ENCODE results near the gene PCDHB16. TPM values are rescaled to one million over a fixed set of nuclear protein-coding genes. Genes with fewer than 3 reads are reported as not detected.
A peak's percentile ranks its signal among the peaks of the same experiment; 100 is the strongest.
"Not testable (repeated sequence)": the region's sequence is repeated elsewhere in the genome, so short reads cannot be mapped to it uniquely, and the experiment has no call there.

The PCDHB16 gene
- total RNA-seq, 2 donors from 2014 or later, result 0.17 to 0.53 TPM

DNA sequence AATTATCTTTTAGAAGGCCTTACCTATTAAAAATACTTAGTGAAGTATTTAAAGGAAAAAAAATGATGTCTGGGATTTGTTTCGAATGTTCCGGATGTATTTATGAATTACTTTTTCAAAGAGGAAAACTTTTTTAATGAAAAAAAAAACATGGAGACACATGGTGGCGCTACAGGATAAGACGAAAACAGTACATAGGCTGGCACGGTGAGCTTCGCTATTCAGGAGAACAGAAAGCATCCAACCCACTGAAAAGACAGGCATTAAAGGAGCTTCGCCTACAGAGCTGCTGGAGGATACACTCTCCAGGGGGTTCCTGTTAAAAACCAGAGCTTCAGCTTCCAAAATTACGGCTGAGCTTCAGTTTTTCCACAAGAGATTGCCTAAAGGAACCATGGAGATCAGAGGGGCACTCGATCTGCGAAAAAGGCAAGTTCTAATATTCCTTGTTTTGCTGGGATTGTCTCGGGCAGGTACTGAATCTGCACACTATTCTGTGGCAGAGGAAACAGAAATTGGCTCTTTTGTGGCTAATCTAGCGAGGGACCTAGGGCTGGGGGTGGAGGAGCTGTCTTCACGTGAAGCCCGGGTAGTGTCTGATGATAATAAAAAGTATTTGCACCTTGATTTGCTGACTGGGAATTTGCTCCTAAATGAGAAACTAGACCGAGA is 41.1 kb downstream of the PCDHB16 start, which contains the start of gene PCDHB14:
Gene PCDHB14 (plus strand): TSS at position 232 of the 672 bp plus-strand sequence. CDS start 163 bp downstream, at position 395.
- Histone ChIP-seq H3K27me3 (no peaks in the 10 kb centered on the region), H3K4me3 (no peak within 1 kb of the TSS), H3K36me3 (no peaks in the 10 kb centered on the region), H3K9ac (ENCODE audit: low read depth in 2 of 2, low read length in 2 of 2) (peak within 1 kb of the TSS in 1 of 2 donors; percentile 2), H3K9me3 (no peaks in the 10 kb centered on the region), H3K4me1 (no peaks in the 10 kb centered on the region), H3K27ac (no peak within 1 kb of the TSS)
- intact Hi-C loops (cut with DNase I), result no loop called here
- no peak for DNase-seq
- TF ChIP-seq, protein P1, sequence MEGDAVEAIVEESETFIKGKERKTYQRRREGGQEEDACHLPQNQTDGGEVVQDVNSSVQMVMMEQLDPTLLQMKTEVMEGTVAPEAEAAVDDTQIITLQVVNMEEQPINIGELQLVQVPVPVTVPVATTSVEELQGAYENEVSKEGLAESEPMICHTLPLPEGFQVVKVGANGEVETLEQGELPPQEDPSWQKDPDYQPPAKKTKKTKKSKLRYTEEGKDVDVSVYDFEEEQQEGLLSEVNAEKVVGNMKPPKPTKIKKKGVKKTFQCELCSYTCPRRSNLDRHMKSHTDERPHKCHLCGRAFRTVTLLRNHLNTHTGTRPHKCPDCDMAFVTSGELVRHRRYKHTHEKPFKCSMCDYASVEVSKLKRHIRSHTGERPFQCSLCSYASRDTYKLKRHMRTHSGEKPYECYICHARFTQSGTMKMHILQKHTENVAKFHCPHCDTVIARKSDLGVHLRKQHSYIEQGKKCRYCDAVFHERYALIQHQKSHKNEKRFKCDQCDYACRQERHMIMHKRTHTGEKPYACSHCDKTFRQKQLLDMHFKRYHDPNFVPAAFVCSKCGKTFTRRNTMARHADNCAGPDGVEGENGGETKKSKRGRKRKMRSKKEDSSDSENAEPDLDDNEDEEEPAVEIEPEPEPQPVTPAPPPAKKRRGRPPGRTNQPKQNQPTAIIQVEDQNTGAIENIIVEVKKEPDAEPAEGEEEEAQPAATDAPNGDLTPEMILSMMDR (IDR thresholded peaks at IDR 0.05), result no peak

DNA sequence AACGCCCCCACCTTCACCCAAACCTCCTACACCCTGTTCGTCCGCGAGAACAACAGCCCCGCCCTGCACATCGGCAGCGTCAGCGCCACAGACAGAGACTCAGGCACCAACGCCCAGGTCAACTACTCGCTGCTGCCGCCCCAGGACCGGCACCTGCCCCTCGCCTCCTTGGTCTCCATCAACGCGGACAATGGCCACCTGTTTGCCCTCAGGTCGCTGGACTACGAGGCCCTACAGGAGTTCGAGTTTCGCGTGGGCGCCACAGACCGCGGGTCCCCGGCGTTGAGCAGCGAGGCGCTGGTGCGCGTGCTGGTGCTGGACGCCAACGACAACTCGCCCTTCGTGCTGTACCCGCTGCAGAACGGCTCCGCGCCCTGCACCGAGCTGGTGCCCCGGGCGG is 42.7 kb downstream of the PCDHB16 start:
- H3K9me3 ChIP-seq; H3K4me1 ChIP-seq; DNase-seq; H3K4me3 ChIP-seq; H3K27me3 ChIP-seq; H3K27ac ChIP-seq; H3K36me3 ChIP-seq; intact Hi-C loops (cut with DNase I); H3K9ac ChIP-seq (ENCODE audit: low read depth in 2 of 2, low read length in 2 of 2): not testable (repeated sequence)

DNA sequence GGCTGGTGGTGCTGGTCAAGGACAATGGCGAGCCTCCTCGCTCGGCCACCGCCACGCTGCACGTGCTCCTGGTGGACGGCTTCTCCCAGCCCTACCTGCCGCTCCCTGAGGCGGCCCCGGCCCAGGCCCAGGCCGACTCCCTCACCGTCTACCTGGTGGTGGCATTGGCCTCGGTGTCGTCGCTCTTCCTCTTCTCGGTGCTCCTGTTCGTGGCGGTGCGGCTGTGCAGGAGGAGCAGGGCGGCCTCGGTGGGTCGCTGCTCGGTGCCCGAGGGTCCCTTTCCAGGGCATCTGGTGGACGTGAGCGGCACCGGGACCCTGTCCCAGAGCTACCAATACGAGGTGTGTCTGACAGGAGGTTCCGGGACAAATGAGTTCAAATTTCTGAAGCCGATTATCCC is 43.2 kb downstream of the PCDHB16 start:
- DNase-seq; H3K4me1 ChIP-seq; H3K27me3 ChIP-seq; H3K27ac ChIP-seq; intact Hi-C loops (cut with DNase I); H3K9ac ChIP-seq (ENCODE audit: low read depth in 2 of 2, low read length in 2 of 2); H3K4me3 ChIP-seq; H3K36me3 ChIP-seq; H3K9me3 ChIP-seq: not testable (repeated sequence)

DNA sequence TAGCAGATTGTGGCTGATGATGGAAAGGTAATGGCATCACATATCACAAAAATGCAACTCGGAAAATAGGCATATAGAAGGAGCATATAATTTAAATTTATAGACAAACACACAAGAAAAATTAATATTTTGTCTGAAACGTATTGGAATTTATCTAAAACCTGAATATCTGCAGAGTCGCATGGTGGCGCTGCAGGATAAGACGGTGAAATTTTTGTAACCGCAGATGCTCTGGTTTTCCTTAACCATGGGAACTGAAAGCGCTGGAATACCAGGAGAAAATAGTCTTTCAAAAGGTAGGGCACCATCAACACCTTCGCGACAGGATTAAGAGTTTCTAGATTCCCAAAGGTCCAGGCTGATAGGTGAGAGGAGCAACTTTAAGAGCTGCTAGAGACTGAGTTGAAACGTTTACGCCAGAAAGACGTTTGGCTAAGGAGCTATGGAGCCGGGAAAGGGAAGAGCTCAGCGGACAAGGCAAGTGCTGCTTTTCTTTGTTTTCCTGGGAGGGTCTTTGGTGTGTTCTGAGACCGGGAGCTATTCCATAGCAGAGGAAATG is 52.0 kb downstream of the PCDHB16 start:
- no peak for DNase-seq
- no peak overlapping the region for H3K4me3 ChIP-seq
- H3K9ac ChIP-seq (ENCODE audit: low read depth in 2 of 2, low read length in 2 of 2), result no peak overlapping the region
- TF ChIP-seq, protein P1 (IDR thresholded peaks at IDR 0.05), result no peak
- H3K4me1 ChIP-seq, result no peaks in the 10 kb centered on the region
- no peaks in the 10 kb centered on the region for H3K36me3 ChIP-seq
- no peaks in the 10 kb centered on the region for H3K27me3 ChIP-seq
- no peak overlapping the region for H3K27ac ChIP-seq
- peaks cover 5% of the 10 kb centered on the region for H3K9me3 ChIP-seq
- intact Hi-C loops (cut with DNase I), result no loop called here

Other genes with a start within 250 kb of the PCDHB16 start
- under 1 TPM; 0.05 to 0.32 TPM for gene PCDHAC2, start 215.9 kb upstream of the PCDHB16 start, total RNA-seq
- gene PCDHB1, start 131.0 kb upstream of the PCDHB16 start, total RNA-seq, result not detected
- gene PCDHB2, start 87.8 kb upstream of the PCDHB16 start, total RNA-seq, result 1 to 10 TPM in 1 of 2 donors, under 1 TPM in 1; 0.40 to 1.6 TPM
- gene PCDHB3, start 81.9 kb upstream of the PCDHB16 start, total RNA-seq, result 1 to 10 TPM in 1 of 2 donors, under 1 TPM in 1; 0.40 to 1.5 TPM
- under 1 TPM; 0.17 to 0.96 TPM for gene PCDHB4, start 60.6 kb upstream of the PCDHB16 start, total RNA-seq
- under 1 TPM; 0.10 to 0.66 TPM for gene PCDHB5, start 47.2 kb upstream of the PCDHB16 start, total RNA-seq
- under 1 TPM; 0.11 to 0.15 TPM for gene PCDHB6, start 32.3 kb upstream of the PCDHB16 start, total RNA-seq
- under 1 TPM; 0.15 to 0.40 TPM for gene PCDHB7, start 9.7 kb upstream of the PCDHB16 start, total RNA-seq
- gene PCDHB8, start 4.6 kb upstream of the PCDHB16 start, total RNA-seq, result under 1 TPM; 0.25 to 0.40 TPM
- gene PCDHB9, start 4.8 kb downstream of the PCDHB16 start, total RNA-seq, result under 1 TPM; 0.47 to 0.53 TPM
- gene PCDHB10, start 10.0 kb downstream of the PCDHB16 start, total RNA-seq, result 1 to 10 TPM in 1 of 2 donors, under 1 TPM in 1; 0.17 to 1.1 TPM
- 1 to 10 TPM in 1 of 2 donors, under 1 TPM in 1; 0.59 to 2.2 TPM for gene PCDHB11, start 17.2 kb downstream of the PCDHB16 start, total RNA-seq
- under 1 TPM; 0.40 to 0.56 TPM for gene PCDHB12, start 26.3 kb downstream of the PCDHB16 start, total RNA-seq
- 1 to 10 TPM in 1 of 2 donors, under 1 TPM in 1; 0.40 to 1.3 TPM for gene PCDHB13, start 31.5 kb downstream of the PCDHB16 start, total RNA-seq
- 1 to 10 TPM in 1 of 2 donors, under 1 TPM in 1; 0.62 to 1.8 TPM for gene PCDHB14, start 41.0 kb downstream of the PCDHB16 start, total RNA-seq
- gene PCDHB15, start 63.0 kb downstream of the PCDHB16 start, total RNA-seq, result 1 to 10 TPM in 1 of 2 donors, under 1 TPM in 1; 0.27 to 1.8 TPM
- 1 to 10 TPM in 1 of 2 donors, under 1 TPM in 1; 0.21 to 1.1 TPM for gene SLC25A2, start 121.7 kb downstream of the PCDHB16 start, total RNA-seq
- 10 to 100 TPM; 49.3 to 70.2 TPM for gene TAF7, start 138.4 kb downstream of the PCDHB16 start, total RNA-seq
- gene PCDHGA1, start 148.1 kb downstream of the PCDHB16 start, total RNA-seq, result under 1 TPM; 0.10 to 0.37 TPM
- gene PCDHGA2, start 156.4 kb downstream of the PCDHB16 start, total RNA-seq, result under 1 TPM; 0.22 to 0.50 TPM
- under 1 TPM; 0.10 to 0.21 TPM for gene PCDHGA3, start 161.4 kb downstream of the PCDHB16 start, total RNA-seq
- gene PCDHGB1, start 167.7 kb downstream of the PCDHB16 start, total RNA-seq, result 1 to 10 TPM in 1 of 2 donors, under 1 TPM in 1; 0.15 to 1.7 TPM
- 1 to 10 TPM in 1 of 2 donors, under 1 TPM in 1; 0.20 to 1.4 TPM for gene PCDHGA4, start 172.6 kb downstream of the PCDHB16 start, total RNA-seq
- gene PCDHGB2, start 177.6 kb downstream of the PCDHB16 start, total RNA-seq, result 1 to 10 TPM in 1 of 2 donors, under 1 TPM in 1; 0.47 to 1.8 TPM
- gene PCDHGA5, start 181.8 kb downstream of the PCDHB16 start, total RNA-seq, result 1 to 10 TPM in 1 of 2 donors, under 1 TPM in 1; 0.52 to 1.1 TPM
- 1 to 10 TPM in 1 of 2 donors, under 1 TPM in 1; 0.57 to 1.1 TPM for gene PCDHGB3, start 187.9 kb downstream of the PCDHB16 start, total RNA-seq
- 1 to 10 TPM in 1 of 2 donors, under 1 TPM in 1; 0.82 to 1.5 TPM for gene PCDHGA6, start 191.5 kb downstream of the PCDHB16 start, total RNA-seq
- 1 to 10 TPM in 1 of 2 donors, under 1 TPM in 1; 0.59 to 1.0 TPM for gene PCDHGA7, start 200.4 kb downstream of the PCDHB16 start, total RNA-seq
- under 1 TPM; 0.69 to 0.96 TPM for gene PCDHGB4, start 205.3 kb downstream of the PCDHB16 start, total RNA-seq
- gene PCDHGA8, start 210.2 kb downstream of the PCDHB16 start, total RNA-seq, result under 1 TPM; 0.17 to 0.48 TPM
- 1 to 10 TPM; 2.1 to 3.1 TPM for gene PCDHGB5, start 215.6 kb downstream of the PCDHB16 start, total RNA-seq
- 1 to 10 TPM; 1.1 to 2.2 TPM for gene PCDHGA9, start 220.4 kb downstream of the PCDHB16 start, total RNA-seq
- 1 to 10 TPM; 1.0 to 1.8 TPM for gene PCDHGB6, start 225.6 kb downstream of the PCDHB16 start, total RNA-seq
- gene PCDHGA10, start 230.6 kb downstream of the PCDHB16 start, total RNA-seq, result 1 to 10 TPM; 2.7 to 4.7 TPM
- gene PCDHGB7, start 235.3 kb downstream of the PCDHB16 start, total RNA-seq, result 1 to 10 TPM; 2.5 to 3.3 TPM
- 1 to 10 TPM; 1.3 to 1.6 TPM for gene PCDHGA11, start 238.7 kb downstream of the PCDHB16 start, total RNA-seq
- 1 to 10 TPM; 1.0 to 1.5 TPM for gene PCDHGA12, start 248.1 kb downstream of the PCDHB16 start, total RNA-seq

Data from colonic mucosa (tissue), 4 donors.